Activated T-cell treated with anti-CD3 and anti-CD28 coated beads for 4 hours (primary cell): ENCODE data around the gene MICAL2.

ENCODE experiments used
- DNase-seq: peaks from one replicate; pipeline ENCODE4 v3.0.0-alpha.2; 2020

Gene MICAL2

DNA sequence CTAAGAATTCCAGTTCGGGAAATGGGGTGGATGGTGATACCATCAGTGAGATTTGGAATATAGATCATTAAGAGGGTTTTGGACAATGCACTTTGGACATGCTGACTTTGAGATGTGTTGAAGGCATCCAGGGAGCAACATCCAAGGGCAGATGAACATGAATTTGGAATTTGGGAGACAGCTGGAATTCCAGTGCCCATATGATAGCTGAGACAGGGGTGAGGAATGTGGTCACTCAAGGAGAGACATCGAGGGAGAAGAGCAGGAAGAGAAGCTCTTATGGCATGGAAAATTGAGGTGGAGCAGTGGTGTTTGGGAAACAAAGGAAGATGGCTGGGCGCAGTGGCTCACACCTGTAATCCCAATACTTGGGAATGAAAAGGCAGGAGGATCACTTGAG, 11.8 kb upstream of the MICAL2 start:
- no peak for DNase-seq

DNA sequence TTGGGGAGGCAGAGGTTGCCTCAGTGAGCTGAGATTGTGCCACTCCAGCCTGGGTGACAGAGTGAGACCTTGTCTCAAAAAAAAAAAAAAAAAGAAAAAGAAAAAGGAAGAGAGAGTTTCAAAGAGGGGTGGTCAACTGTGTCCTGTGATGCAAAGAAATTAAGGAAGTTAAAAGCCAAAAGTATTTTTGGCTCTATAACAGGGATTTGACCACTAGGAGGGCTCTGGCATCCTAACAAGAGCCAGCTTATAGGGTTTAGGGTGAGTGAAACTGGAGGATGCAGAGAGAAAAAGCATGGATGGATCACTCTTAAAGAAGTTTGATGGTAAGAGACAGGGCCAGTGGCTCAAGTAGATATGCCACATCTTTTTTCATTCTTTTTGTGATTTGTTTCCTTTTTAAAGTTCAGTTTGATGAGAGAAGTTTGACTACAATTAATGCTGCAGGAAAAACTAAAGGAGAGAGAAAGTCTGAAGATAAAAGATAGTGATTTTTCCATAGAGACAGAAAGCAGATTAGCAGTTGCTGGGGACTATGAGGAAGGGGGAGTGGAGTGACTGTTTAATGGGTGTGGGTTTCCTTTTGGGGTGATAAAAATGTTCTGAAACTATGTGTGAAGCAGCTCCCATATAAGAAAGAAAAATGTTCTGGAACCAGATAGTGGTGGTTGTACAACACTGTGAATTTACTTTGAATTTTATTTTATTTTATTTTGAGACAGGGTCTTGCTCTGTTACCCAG, 11.1 kb upstream of the MICAL2 start:
- no peak for DNase-seq

DNA sequence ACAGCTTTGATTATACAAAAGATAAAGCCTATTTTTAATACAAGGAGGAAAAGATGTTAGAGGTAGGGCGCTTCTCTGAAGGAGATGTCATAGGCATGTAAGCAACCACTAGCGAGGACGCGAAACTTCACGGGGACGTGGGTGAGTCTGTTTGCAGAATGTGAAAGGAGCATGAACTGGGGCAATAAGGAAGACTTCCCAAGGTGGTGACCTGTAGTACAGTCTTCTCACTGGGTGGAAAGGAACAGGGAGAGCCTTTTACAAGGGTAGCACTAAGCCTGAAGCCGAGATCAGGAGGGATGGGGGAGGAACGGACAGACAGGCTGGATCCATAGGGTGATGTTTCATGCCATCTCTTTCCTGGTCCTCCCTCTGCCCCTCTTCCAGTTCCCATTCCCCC, 10.0 kb upstream of the MICAL2 start:
- no peak for DNase-seq

DNA sequence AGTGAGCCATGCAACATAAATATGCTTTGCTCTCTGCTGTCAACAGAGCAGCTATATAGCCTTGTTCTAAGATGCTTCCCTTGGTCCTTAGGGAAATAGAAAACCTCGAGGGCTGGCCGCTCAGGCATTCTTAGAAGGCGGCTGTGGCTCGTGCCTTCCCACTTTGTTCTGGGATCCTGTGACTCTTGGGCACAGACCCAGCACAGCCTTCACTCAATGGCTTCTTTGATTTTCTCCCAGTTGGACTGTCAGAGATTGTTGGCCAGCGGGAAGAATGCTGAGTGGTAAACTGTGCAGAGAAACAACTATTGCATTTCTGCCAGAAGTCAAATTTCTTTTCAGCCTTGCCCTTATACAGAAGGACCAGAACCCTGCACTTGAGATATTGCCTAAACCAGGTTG, 9.5 kb upstream of the MICAL2 start:
- no peak for DNase-seq

DNA sequence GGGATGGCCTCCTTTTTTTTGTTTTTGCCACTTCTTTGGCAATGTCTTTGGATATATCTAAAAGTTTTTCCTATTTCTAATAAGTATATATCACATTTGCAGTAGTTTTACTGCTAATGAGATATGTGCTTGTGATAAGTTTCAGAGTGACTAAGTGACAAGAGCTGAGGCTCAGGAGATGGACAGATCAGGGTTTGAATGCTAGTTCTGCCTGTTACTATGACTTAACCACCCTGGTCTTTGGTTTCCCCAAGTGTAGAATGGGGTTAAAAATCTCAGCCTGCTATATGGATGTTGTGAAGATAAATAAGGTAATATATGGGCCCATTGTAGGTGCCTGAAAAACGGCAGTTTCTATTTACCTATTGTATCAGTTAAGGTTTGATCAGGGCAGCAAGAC, 9.1 kb upstream of the MICAL2 start:
- no peak for DNase-seq

DNA sequence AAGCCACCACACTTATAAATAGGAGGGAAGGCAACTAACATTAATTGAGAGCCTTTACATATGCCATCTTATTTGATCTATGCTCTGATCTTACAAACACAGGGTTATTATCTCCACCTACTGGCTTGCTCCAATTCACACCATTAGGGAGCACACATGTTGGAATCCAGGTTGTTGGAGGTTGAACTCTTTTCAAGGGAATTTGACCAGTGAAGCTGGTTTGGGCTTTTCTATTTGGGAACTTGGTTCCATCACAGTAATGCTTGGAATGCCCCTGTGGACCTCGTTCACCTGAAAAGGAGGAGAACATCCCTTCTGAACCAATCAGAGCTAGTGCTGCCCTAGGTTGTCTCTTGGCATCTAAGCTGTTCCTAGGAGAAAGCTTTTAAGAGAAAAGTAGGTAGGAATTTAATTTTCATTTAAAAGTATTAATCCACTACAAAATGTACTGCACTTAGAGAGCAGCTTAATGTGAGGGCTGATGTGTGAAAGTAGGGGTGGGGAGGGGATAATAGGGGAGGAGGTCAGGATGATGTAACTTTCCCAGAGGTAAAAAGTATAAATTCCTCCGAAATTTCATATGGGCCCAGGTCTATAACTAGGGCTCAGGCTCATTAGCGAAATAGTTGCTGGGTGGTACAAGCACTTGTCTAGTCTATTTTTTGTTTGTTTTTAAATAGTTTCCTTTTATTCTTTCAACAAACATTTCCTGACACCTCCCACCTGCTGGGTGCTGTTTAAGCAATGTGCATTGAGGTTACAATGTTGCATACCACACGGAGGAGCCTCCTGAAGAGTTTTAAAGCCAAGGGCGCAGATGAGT, 7.6 kb upstream of the MICAL2 start:
- DNase-seq = no peak

DNA sequence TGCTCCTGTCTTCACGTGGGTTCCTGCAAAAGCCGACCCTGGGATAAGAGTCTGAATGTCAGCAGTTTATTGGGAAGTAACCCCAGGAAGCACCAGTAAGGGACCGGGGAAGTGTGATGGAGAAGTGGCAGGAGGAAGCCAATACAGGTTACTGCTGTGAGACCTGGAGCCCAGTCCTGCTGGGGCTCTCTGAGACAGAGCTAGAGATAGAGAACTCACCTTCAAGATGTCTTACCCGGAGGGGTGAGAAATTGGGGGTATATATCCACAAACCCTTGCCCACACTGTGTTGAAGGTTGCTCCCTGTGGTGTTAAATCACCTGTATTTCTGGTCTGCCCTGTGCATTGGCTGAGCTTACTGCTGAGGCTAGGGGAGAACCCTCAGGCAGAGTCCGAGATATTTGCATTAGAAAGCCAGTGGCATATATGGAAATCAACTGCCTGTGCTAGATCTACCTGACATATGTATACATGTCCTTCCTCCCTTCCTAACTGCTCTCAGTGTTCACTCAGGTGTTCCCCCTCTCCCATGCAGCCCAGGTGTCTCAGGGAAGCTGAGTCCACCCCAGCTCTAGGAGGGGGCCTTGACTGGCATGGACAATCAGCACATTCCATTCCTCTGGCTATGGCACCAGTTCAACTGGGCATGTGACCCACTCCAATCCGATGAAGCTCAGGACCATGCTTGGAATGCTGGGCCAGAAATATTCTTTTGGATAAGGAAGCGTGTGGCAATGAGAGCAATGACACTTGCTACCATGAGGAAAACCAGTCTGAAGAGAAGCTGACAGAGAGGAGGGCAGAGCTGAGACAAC, 6.8 kb upstream of the MICAL2 start:
- no peak for DNase-seq

DNA sequence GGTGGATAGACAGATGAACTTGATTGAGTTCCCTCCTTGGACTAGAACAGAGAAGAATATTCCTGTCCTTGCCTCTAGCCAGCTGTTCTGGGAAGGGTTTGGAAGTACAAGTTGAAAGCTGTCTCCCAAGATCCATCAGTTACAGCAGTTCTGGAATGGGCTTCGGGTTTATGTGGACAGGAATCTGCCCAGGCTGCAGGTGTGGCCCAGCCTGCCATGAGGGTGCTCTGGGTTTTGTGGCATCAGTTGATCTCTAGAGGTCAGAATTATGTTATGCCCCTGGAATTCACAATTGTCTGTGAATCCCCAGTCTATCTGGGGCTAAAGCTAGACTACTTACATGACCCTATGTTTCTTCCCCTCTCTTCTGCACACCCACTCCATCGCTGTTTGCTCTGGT, 4.9 kb upstream of the MICAL2 start:
- DNase-seq = no peak

DNA sequence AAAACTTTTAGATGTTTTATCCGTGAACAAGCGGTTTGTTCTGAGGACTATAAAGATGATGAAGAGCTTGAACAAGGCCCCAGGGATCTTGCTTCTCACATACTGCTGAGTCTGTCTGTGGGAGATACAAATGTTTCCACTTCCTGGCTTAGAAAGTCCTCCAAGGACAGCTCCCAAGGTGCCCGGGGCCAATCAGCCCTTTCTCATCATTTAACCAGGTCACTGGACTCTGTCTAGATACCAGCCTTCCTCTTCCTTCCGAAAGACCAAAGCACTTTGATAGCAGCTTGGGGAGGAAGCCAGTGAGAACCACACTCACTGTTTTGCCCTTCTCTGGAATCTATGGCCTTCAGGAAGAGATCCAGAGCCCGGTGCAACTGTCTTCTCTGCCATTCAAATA, 4.3 kb upstream of the MICAL2 start:
- no peak for DNase-seq

DNA sequence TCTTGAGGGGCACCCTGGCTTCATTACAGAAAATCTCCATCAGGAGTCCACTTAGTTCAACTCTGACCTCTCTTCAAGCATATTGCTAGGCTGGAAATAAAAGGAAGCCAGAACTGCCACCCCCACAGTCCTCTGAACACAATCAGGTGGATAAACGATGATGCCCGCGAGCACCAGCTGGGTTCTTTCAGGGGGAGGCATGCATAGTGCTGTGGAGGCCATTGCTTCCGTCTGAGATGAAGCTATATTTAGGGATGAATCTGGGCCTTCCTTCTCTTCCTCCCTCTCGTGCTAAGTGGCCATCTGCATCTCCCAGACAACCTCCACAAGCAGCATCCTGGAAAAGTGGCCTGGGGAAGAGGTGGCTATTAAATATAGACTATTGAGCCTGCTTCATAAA, 3.9 kb upstream of the MICAL2 start:
- no peak for DNase-seq

DNA sequence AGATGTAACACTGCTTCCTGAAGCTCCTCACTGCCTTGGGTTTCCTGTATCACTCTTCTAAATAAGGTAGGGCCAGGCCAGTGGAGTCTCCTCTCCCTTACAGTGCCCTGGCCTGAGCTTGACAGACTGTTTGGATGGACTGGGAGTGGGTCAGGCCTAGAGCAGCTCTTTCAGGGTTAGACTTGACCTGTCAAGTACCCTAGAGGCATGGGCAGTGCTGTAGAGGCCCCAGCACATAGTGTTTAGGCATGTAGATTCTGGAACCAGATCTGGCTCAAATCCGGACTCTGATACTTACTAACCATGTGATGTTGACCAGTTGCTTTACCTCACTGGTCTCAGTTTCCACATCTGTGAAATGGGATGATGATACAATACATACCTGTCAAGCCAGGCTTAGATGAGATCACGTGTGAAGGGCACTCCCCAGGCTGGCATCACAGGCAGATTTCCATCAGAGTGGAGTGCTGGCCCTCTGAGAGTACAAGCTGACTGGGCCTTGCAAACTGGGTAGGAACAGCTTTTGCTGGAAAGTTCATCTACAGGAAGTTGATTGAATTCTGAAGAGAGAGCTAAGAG, 1.4 kb upstream of the MICAL2 start:
- DNase-seq = no peak

DNA sequence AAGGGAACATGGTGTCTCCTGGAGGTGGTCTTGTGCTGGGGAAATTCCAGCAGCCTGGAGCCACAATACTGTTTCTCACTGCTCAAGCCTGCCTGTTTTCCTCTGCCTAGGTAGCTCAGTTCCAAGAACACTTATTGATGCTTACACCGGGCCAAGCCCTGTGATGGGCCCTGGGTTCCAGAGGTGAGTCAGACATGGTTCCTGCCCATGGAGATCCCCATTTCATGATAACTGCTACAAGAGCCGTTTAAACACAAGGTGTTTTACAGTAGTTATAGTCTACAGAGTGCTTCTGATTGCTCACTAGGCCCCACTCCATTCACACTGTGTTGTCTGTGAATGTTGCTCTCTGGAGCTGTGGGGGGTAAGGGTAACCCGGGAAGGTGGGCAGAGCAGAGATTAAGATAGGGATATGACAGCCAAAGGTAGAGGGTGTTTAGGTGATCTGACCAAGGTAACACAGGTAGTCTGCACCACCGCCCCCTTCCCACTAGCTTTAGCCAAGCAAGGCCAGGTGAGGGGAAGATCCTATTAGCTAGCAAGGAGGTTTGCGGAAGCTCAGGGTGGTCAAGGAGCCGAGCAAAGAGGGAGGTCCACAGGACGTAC, 696 bp upstream of the MICAL2 start:
- DNase-seq = no peak

DNA sequence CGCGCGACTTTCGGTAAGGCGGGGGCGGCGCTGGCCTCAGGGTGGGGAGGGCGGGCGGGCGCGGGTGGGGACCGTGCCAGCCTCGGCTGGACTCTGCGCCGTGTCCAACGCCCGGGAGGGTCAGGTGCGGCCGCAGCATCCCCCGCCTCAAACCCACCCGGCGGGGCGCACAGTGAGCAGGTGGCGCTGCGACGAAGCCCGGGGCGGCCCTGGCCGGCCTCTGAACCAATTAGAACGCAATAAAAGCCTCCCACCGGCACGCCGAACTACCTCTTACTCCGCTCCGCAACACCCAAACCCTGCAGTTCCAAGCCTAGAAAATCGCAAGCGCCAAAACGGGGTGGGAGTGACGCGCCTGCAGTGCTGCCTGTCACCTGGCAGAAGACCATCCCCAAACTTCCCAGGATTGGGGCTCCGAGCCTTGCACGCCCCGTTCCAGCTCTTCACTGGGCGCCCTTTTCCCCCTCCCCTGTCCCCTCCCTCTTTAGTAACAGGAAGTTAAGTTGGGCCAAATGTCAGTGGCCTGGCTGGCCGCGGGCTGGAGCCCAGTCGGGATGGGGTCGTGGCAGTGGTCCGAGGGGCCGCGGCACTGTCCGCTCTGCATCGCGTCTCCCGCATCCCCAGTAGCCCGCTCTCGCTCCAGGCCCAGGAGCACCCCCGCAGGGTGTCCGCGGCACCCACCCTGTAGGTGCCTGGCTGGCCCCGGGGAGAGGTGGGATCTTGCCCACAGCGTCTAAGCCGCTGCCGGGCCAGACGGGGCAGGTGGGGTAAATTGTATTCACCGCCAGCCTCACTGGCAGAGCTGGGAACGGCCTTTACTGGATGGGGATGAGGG, 541 bp downstream of the MICAL2 start:
- no peak for DNase-seq

DNA sequence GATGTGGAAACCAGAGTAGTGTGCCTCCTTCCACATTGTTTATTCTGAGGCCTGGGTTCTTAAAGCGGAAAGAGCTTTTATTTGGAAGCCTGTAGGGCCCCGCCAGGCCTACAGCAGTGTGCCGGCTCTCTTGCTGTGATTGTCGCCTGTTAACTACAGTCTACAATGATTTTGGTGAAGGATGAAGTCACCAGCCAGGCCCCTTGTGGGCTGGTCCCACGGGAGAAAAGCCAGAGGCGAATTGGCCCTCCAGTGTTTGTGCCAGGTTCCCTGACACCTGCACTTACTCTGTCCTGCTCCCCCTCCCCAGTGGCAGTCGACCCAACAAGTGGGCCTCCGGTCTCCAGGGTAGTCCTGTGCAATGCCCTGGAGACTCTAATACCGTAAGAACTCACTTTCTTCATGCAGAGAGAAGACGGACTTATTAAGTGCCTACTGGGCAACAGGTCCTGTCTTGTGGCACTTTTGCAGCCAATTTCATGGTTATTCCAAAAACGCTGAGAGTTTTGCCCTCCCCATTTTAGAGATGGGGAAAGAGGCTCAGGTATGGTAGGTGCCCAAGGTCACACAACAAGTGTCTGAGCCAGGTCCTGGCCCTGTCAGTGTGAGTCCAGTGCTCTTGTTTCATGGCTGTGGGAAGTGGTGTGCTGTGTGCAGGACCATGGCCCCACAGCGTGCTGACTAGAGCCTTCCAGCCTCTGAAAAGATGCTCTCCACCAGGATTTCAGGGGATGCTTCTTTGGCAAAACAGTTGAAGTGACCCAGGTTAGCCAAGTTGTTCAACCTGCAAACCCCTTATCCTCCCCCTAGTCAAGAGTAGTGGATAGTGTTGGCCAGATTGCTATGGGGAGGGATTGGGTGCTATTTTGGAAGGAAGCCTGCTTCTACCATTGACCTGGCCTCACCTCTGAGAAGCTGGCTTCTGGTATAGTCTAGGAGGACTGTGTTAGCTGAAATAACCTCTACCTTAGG, 1.4 kb downstream of the MICAL2 start:
- DNase-seq = no peak

DNA sequence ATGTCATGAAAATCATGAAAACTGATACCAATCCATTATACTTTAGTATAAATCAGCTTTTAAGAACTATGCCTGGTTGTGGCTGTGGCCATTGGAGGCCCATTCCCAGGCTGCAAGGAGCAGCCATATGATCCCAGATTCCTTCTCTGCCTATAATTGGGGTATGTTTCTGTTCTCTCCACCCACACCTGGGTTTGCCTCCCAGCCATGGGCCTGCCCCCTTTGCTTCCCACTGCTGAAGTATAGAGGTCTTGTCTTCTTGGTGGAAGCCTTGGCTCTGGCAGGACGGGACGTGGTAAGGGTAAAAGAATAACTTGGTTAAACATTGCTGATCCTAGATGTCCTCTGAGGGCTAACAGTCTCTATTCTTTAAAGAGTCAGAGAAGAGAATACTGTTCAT, 2.4 kb downstream of the MICAL2 start:
- DNase-seq = no peak

DNA sequence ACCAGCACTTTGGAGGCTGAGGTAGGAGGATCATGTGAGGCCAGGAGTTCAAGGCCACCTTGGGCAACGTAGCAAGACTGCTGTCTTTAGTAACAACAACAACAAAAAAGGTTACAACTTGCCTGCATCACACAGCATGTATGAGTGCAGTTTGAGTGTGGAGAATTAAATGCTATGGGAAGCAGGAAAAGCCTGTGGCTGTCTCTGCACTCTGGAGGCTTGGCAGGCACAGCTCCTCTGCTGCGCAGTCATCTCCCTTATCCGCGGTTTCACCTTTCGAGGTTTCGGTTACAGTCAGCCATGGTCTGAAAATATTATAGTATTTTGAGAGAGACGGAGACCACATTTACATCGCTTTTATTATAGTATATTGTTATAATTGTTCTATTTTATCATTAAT, 2.9 kb downstream of the MICAL2 start:
- no peak for DNase-seq

DNA sequence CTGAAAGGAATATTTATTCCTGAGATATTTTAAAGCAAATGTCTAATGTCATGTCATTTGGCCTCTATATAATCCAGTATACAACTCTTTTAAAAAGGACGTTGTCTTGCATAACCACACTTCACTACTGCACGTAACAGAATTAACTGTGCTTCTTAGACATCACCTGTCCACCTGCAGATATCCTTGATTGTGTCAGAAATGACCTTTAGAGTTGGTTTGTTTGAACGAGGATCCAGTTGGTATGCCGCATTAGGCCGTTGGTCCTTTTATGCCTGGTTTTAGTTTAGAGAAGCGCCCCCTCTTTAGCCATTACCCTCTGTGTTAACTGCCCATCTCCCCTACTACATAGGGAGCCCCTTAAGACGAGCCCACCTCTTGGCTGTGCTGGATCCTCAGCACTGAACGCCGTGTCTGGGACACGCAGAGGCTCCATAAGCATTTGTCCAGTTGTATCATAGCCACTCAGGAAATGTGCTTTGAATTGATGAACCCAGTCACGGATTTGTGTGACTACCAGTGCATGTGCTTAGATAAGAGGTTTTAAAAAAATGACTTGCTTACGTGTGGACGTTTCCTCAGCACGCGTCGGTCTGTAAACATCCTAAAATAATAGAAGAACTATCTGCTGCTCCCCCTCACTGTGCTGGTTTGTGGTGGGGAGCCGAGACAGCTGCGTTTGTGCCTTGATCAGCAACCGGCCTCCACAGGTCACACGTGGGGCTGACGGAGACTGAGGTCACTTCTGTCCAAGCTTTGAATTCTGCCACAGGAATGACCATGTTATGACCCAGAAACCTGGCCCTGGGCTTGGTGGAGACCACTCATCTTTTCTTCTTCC, 4.0 kb downstream of the MICAL2 start:
- no peak for DNase-seq

DNA sequence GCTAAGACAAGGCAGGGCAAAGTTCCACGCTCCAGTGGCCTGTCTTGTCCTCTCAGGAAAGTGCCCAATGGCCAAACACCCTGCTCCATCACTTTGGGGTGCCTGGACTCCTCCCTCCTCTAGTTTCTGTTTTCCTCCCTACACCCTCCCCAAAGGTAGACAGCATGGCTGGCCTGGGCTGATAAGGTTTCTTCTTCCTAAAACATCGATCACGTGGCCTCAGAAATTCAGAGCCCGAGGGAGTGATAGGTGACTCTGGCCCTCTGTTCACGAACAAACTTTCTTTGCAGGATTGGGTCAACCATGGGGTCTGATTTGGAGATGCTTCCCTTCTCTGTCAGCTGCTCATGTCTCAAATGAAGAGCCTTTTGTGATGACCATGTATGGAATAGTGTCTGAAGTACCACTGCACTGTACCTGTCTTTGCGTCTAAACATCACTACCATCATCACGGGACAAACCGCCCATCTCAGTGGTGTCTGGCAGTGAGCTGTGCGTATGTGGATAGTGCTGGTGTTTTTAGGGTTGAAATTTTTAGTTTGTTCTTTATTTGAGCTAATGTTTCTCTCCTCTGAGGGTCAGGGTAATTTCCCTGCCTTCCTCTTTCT, 6.1 kb downstream of the MICAL2 start:
- no peak for DNase-seq

DNA sequence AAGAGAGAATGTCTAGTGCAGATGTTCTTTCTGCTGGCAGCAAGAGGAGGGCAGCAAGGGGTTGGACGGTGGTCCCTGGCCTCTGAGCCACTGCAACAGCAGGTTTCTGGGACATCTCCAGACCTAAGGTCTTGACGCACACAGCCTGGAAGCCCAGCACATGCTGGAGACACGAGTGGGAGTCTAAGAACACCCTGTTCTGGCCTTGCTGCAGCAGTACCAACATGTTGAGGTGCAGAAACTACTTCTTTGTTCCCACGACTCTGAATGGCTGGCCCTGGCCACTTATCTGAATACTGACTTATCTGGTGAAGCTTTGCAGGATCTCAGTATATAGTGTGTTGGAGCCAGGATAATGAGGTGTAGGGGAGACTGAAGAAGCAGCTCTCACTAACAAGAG, 6.8 kb downstream of the MICAL2 start:
- DNase-seq = no peak
